ENCODE measurements around the gene JAKMIP1. TPM values are rescaled to one million over a fixed set of nuclear protein-coding genes. Genes with fewer than 3 reads are reported as not detected.

Gene JAKMIP1
- total RNA-seq, 3 donors from 2014 or later, result 0.66 to 0.88 (median 0.80) TPM

DNA sequence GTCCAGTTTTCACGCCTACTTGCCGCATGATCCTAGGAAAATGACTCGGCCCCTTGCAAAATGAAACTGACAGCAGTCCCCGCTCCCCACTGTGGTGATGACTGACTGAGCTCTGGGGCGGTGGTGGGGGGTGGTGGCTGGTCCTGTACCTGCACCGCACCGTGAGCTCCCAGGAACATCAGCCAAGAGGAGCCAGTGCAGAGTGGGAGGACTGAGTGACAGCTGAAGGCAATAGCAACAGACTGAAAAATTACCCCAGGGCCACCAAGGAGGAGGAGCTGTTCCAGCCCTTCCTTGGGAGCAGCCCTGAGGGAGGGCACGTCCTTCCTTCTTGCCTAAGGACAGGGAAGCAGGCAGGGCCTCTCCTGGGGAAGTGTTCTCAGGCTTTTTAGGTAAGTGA is 179.7 kb downstream of the JAKMIP1 start:
- Histone ChIP-seq H3K4me1 (no peaks in the 10 kb centered on the region), H3K27me3 (peaks cover 0 to 7% of the 10 kb centered on the region in 2 donors), H3K4me3 (no peak overlapping the region), H3K9me3 (no peaks in the 10 kb centered on the region), H3K36me3 (no peaks in the 10 kb centered on the region), H3K27ac (no peak overlapping the region)
- DNase-seq (ENCODE audit: low spot score in 2 of 2), result no peak
- TF ChIP-seq, protein P1, sequence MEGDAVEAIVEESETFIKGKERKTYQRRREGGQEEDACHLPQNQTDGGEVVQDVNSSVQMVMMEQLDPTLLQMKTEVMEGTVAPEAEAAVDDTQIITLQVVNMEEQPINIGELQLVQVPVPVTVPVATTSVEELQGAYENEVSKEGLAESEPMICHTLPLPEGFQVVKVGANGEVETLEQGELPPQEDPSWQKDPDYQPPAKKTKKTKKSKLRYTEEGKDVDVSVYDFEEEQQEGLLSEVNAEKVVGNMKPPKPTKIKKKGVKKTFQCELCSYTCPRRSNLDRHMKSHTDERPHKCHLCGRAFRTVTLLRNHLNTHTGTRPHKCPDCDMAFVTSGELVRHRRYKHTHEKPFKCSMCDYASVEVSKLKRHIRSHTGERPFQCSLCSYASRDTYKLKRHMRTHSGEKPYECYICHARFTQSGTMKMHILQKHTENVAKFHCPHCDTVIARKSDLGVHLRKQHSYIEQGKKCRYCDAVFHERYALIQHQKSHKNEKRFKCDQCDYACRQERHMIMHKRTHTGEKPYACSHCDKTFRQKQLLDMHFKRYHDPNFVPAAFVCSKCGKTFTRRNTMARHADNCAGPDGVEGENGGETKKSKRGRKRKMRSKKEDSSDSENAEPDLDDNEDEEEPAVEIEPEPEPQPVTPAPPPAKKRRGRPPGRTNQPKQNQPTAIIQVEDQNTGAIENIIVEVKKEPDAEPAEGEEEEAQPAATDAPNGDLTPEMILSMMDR (IDR thresholded peaks at IDR 0.05), result no peak
- TF ChIP-seq POLR2A (IDR thresholded peaks at IDR 0.05) (no peak), POLR2AphosphoS5 (IDR thresholded peaks at IDR 0.05) (no peak)
- intact Hi-C loops (cut with DNase I; ENCODE audit: low total_unique reads), result loop anchor here (5.0 kb wide), 1 partner anchor 647 kb away; no protein-coding TSS in a partner anchor

DNA sequence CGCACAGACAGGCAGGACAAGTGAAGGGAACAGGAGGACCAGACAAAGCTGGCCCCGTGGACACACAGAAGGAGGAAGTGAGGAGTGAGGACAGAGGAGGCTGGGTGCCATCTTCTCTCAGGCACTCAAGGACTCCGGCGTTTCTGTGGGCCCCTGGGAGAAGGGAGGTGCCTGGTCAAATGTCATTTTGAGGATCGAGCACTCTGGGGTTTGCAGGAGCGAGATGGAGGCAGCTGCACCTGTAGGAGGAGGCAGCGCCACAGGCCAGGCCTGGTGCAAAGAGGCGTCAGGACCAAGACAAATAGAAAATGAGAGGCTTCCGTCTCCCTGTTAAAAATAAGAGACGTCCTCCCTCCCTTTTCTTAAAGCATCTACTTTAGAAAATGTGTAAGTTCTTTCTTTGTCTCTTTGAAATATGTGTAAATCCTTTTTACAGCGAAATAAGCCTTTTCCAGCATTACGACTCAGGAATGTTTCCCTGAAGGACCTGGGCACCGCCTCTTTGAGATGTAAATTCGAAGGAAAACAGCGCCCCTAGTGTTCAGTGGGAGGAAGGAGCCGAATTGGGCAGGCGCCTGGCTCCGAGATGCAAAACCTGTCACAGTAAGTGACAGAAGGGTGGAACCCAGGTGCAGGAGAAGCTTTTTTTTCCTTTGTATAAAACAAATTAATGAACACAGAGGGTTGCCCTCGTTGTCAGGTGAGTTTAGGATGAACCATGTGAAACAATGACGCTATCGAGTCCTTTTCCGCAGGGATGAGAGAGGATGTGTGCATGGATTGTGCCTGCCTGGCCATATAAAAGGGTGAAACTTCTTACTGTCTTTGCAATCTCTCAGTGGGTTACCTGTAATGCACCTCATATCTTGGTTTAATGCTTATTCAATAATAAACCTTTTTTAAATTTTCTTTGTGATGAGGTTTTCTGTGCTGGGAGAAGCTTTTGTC is 180.8 kb downstream of the JAKMIP1 start:
- intact Hi-C loops (cut with DNase I; ENCODE audit: low total_unique reads), result loop anchor here (5.0 kb wide), 1 partner anchor 648 kb away; no protein-coding TSS in a partner anchor
- H3K36me3 ChIP-seq, result no peaks in the 10 kb centered on the region

DNA sequence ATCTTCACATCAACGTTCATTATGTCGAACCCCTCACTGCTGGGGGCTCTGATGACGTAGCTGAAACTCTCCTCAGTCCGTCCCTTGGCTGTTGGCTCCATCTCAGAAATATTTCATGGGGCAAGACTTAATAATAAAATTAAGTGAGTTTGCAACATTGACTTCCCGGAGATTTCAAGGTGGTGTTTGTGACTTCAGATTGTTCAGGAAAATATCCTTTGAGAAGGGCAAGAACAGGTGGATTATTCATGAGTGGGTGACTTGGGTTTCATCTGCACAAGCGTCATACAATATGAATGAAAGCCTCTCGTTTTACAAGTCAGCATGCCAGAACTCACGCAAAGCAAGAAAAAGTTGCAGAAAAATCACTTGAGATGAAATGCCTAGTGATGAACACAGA is 182.0 kb downstream of the JAKMIP1 start, which contains the start of gene C4orf50:
Gene C4orf50 (minus strand): TSS at position 101 of the 400 bp plus-strand sequence.
- TF ChIP-seq POLR2AphosphoS5 (IDR thresholded peaks at IDR 0.05) (no peak), POLR2A (IDR thresholded peaks at IDR 0.05) (no peak)
- TF ChIP-seq, protein P1 (IDR thresholded peaks at IDR 0.05), result no peak
- intact Hi-C loops (cut with DNase I; ENCODE audit: low total_unique reads), result no loop called here
- Histone ChIP-seq H3K4me1 (no peaks in the 10 kb centered on the region), H3K9me3 (no peaks in the 10 kb centered on the region), H3K36me3 (no peaks in the 10 kb centered on the region), H3K27me3 (peaks cover 0 to 7% of the 10 kb centered on the region in 2 donors), H3K27ac (no peak within 1 kb of the TSS), H3K4me3 (no peak within 1 kb of the TSS)
- no peak for DNase-seq (ENCODE audit: low spot score in 2 of 2)

More for the DNA sequence above, 180.8 kb downstream of the JAKMIP1 start:
- TF ChIP-seq, protein P1 (IDR thresholded peaks at IDR 0.05), result peak; percentile 23 to 57 (median 51)
- TF ChIP-seq POLR2A (IDR thresholded peaks at IDR 0.05), result no peak
- Histone ChIP-seq H3K4me3 (no peak overlapping the region), H3K27me3 (peaks cover 0 to 7% of the 10 kb centered on the region in 2 donors), H3K27ac (no peak overlapping the region), H3K9me3 (no peaks in the 10 kb centered on the region), H3K4me1 (no peaks in the 10 kb centered on the region)
- no peak for DNase-seq (ENCODE audit: low spot score in 2 of 2)

- no peak for TF ChIP-seq POLR2AphosphoS5 (IDR thresholded peaks at IDR 0.05)
- TF ChIP-seq POLR2A (IDR thresholded peaks at IDR 0.05), result no peak
- TF ChIP-seq, protein P1 (IDR thresholded peaks at IDR 0.05), result no peak
- H3K36me3 ChIP-seq, result no peaks in the 10 kb centered on the region
- no peak overlapping the region for H3K27ac ChIP-seq
- intact Hi-C loops (cut with DNase I; ENCODE audit: low total_unique reads), result no loop called here
- no peaks in the 10 kb centered on the region for H3K4me1 ChIP-seq
- peaks cover 0 to 7% of the 10 kb centered on the region in 2 donors for H3K27me3 ChIP-seq
- no peak for DNase-seq (ENCODE audit: low spot score in 2 of 2)
- no peak overlapping the region for H3K4me3 ChIP-seq
- no peaks in the 10 kb centered on the region for H3K9me3 ChIP-seq
Measured at GRCh38 chr4:6017800-6018199, 182.5 kb downstream of the JAKMIP1 start.

DNA sequence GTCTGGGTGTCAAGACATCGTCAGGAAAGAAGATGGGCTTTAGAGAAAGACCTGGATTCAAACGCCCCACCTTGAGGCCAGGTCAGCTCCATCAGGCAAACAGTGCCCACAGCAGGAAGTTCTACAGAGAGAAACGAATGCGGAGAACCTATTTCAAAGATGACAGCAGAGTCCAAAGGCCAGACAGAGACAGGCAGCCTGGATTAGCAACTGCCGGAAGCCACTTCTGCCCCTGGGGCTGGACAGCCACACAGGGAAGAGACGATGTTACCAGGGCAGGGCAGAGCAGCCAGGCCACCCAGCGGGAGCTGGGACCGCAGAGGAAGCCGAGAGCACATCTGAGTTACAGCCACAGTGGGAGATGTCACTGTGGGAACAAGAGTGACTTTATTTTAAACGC is 183.3 kb downstream of the JAKMIP1 start:
- Histone ChIP-seq H3K36me3 (no peaks in the 10 kb centered on the region), H3K9me3 (no peaks in the 10 kb centered on the region), H3K27ac (no peak overlapping the region), H3K4me1 (no peaks in the 10 kb centered on the region), H3K4me3 (no peak overlapping the region), H3K27me3 (peaks cover 0 to 7% of the 10 kb centered on the region in 2 donors)
- DNase-seq (ENCODE audit: low spot score in 2 of 2), result no peak
- intact Hi-C loops (cut with DNase I; ENCODE audit: low total_unique reads), result no loop called here
- TF ChIP-seq POLR2A (IDR thresholded peaks at IDR 0.05) (no peak), POLR2AphosphoS5 (IDR thresholded peaks at IDR 0.05) (no peak)
- TF ChIP-seq, protein P1 (IDR thresholded peaks at IDR 0.05), result no peak

Measured in breast epithelium (tissue), 4 donors.